Upper lobe of left lung (tissue), 6 donors: ENCODE measurements around the gene TBL1XR1. TPM values are rescaled to one million over a fixed set of nuclear protein-coding genes. Genes with fewer than 3 reads are reported as not detected.

Source experiments
- ATAC-seq, 2 donors: fragments of 200-7000 bp; cut with Tn5 transposase; one replicate each; pipeline ENCODE4 v1.9.1; 2022; ENCODE audit warnings: mild to moderate bottlenecking in 2 of 2, moderate library complexity in 2 of 2; ENCODE audit not compliant: low FRiP score in 2 of 2
- DNase-seq, 2 donors: peaks; one replicate each; pipeline ENCODE4 v3.0.0-alpha.2; 2019 to 2020
- H3K27ac ChIP-seq, 4 donors: fragments of 200-600 bp; sonication (generic); one replicate each; pipeline ENCODE4 v1.5.1; 2016 to 2019
- H3K27me3 ChIP-seq, 4 donors: fragments of 200-600 bp; sonication (generic); one replicate each; pipeline ENCODE4 v1.5.1; 2017 to 2019
- H3K36me3 ChIP-seq, 4 donors: fragments of 200-600 bp; sonication (generic); one replicate each; pipeline ENCODE4 v1.5.1; 2016 to 2019
- H3K4me1 ChIP-seq, 4 donors: fragments of 200-600 bp; sonication (generic); one replicate each; pipeline ENCODE4 v1.5.1; 2018 to 2019
- H3K4me3 ChIP-seq, 4 donors: fragments of 200-600 bp; sonication (generic); one replicate each; pipeline ENCODE4 v1.5.1; 2017 to 2019; ENCODE audit warnings: mild to moderate bottlenecking in 2 of 4, moderate library complexity in 1 of 4
- H3K9me3 ChIP-seq, 4 donors: fragments of 200-600 bp; sonication (generic); one replicate each; pipeline ENCODE4 v1.5.1; 2018 to 2019
- CTCF ChIP-seq, 6 experiments: fragments of 450-650 bp in 4 of 6; fragments of 200-600 bp in 2 of 6; sonication (generic) in 2 of 6; IDR thresholded peaks; one replicate each; pipeline ENCODE4 v1.5.1; 2016 to 2019; ENCODE audit warnings: antibody characterized with exemption in 6 of 6
- EP300 ChIP-seq, 4 donors: sonication (generic); formaldehyde crosslinking; IDR thresholded peaks; one replicate each; pipeline ENCODE4 v1.5.1; 2017; ENCODE audit warnings: antibody characterized with exemption in 4 of 4, control low read depth in 2 of 4
- POLR2A ChIP-seq, 4 donors: fragments of 450-650 bp; IDR thresholded peaks; one replicate each; pipeline ENCODE4 v1.5.1; 2016 to 2017; ENCODE audit warnings: antibody characterized with exemption in 4 of 4, mild to moderate bottlenecking in 2 of 4
- POLR2AphosphoS5 ChIP-seq, 2 donors: sonication (generic); formaldehyde crosslinking; IDR thresholded peaks; one replicate each; pipeline ENCODE4 v1.5.1; 2017; ENCODE audit warnings: antibody characterized with exemption in 2 of 2
- WGBS, 2 donors: methylation state at CpG; one replicate each; pipeline ENCODE4 v1.1.5; 2017 to 2018; 5-methylcytosine and 5-hydroxymethylcytosine counted together
- total RNA-seq, 6 donors: library from RNA; depleted of rRNA in 4 of 6; stranded (reverse); fragments of >200 nt in 4 of 6; gene quantifications; one replicate each; pipeline versions ENCODE4 v1.1.0 to v1.2.1, GENCODE V29; 2016 to 2021
- donor health status: DM: no; HTN: no; CAD: no; lungs with moderate emphysema.
- donor health status: DM: no; HTN: yes; CAD: no; lungs with severe emphysema.

TBL1XR1 gene
- total RNA-seq, 6 donors from 2014 or later = 46.1 to 156 (median 86.6) TPM

- DNase-seq = no peak
- H3K9me3 ChIP-seq = no peaks in the 10 kb centered on the region
- no peaks in the 10 kb centered on the region for H3K27me3 ChIP-seq
- TF ChIP-seq POLR2A (IDR thresholded peaks at IDR 0.05) = no peak
- TF ChIP-seq CTCF (IDR thresholded peaks at IDR 0.05) = no peak
- TF ChIP-seq EP300 (IDR thresholded peaks at IDR 0.05) = no peak
- no peak for TF ChIP-seq POLR2AphosphoS5 (IDR thresholded peaks at IDR 0.05)
- ATAC-seq = no peak
- peaks cover 4 to 27% (median 8%) of the 10 kb centered on the region in 4 donors for H3K4me1 ChIP-seq
- WGBS, 2 donors = 77 to 78% methylated on average over 3 of the region's 3 CpGs
- H3K36me3 ChIP-seq = no peaks in the 10 kb centered on the region
- H3K4me3 ChIP-seq = no peak overlapping the region
- no peak overlapping the region for H3K27ac ChIP-seq
These were observed 108.2 kb downstream of the TBL1XR1 start for GRCh38 chr3:177089110-177089509.

GRCh38 chr3:177085794-177086193 lies 111.5 kb downstream of the TBL1XR1 start:
- 40 to 81% methylated on average over 2 of the region's 2 CpGs for WGBS, 2 donors

GRCh38 chr3:177084616-177085015 lies 112.7 kb downstream of the TBL1XR1 start:
- Histone ChIP-seq H3K27me3 (no peaks in the 10 kb centered on the region), H3K36me3 (no peaks in the 10 kb centered on the region), H3K27ac (no peak overlapping the region), H3K9me3 (no peaks in the 10 kb centered on the region), H3K4me3 (no peak overlapping the region), H3K4me1 (peaks cover 4 to 21% (median 5%) of the 10 kb centered on the region in 4 donors)
- DNase-seq = no peak
- WGBS, 2 donors = 14 to 61% methylated on average over 3 of the region's 3 CpGs
- ATAC-seq = no peak
- no peak for TF ChIP-seq POLR2A (IDR thresholded peaks at IDR 0.05)
- TF ChIP-seq CTCF (IDR thresholded peaks at IDR 0.05) = no peak
- no peak for TF ChIP-seq POLR2AphosphoS5 (IDR thresholded peaks at IDR 0.05)
- TF ChIP-seq EP300 (IDR thresholded peaks at IDR 0.05) = no peak

More at GRCh38 chr3:177085794-177086193, 111.5 kb downstream of the TBL1XR1 start:
- H3K27ac ChIP-seq = no peak overlapping the region
- H3K27me3 ChIP-seq = no peaks in the 10 kb centered on the region
- no peaks in the 10 kb centered on the region for H3K36me3 ChIP-seq
- TF ChIP-seq EP300 (IDR thresholded peaks at IDR 0.05) (no peak), POLR2A (IDR thresholded peaks at IDR 0.05) (no peak), POLR2AphosphoS5 (IDR thresholded peaks at IDR 0.05) (no peak), CTCF (IDR thresholded peaks at IDR 0.05) (no peak)
- H3K4me3 ChIP-seq = no peak overlapping the region
- peaks cover 4 to 27% (median 8%) of the 10 kb centered on the region in 4 donors for H3K4me1 ChIP-seq
- DNase-seq = no peak
- ATAC-seq = no peak
- H3K9me3 ChIP-seq = no peaks in the 10 kb centered on the region

GRCh38 chr3:177080122-177080521 lies 117.2 kb downstream of the TBL1XR1 start:
- no peak overlapping the region for H3K4me3 ChIP-seq
- H3K27me3 ChIP-seq = no peaks in the 10 kb centered on the region
- no peaks in the 10 kb centered on the region for H3K9me3 ChIP-seq
- H3K27ac ChIP-seq = no peak overlapping the region
- no peak for DNase-seq
- H3K36me3 ChIP-seq = no peaks in the 10 kb centered on the region
- peaks cover 0 to 3% (median 0%) of the 10 kb centered on the region in 4 donors for H3K4me1 ChIP-seq
- TF ChIP-seq POLR2AphosphoS5 (IDR thresholded peaks at IDR 0.05) (no peak), CTCF (IDR thresholded peaks at IDR 0.05) (no peak), POLR2A (IDR thresholded peaks at IDR 0.05) (no peak), EP300 (IDR thresholded peaks at IDR 0.05) (no peak)
- WGBS, 2 donors = 92 to 94% methylated on average over 1 of the region's 1 CpG
- no peak for ATAC-seq

GRCh38 chr3:177079684-177080083 lies 117.6 kb downstream of the TBL1XR1 start:
- Histone ChIP-seq H3K4me1 (peaks cover 0 to 3% (median 0%) of the 10 kb centered on the region in 4 donors), H3K9me3 (no peaks in the 10 kb centered on the region), H3K27ac (no peak overlapping the region), H3K36me3 (no peaks in the 10 kb centered on the region), H3K4me3 (no peak overlapping the region), H3K27me3 (no peaks in the 10 kb centered on the region)
- TF ChIP-seq CTCF (IDR thresholded peaks at IDR 0.05) (no peak), EP300 (IDR thresholded peaks at IDR 0.05) (no peak), POLR2AphosphoS5 (IDR thresholded peaks at IDR 0.05) (no peak), POLR2A (IDR thresholded peaks at IDR 0.05) (no peak)
- ATAC-seq (no peak), DNase-seq (no peak)
- 97 to 100% methylated on average over 1 of the region's 1 CpG for WGBS, 2 donors
